ENCODE results near the gene CPNE2. TPM values are rescaled to one million over a fixed set of nuclear protein-coding genes. Genes with fewer than 3 reads are reported as not detected.
A peak's percentile ranks its signal among the peaks of the same experiment; 100 is the strongest.

The CPNE2 gene
- total RNA-seq, 1 experiment from 2014 or later = 14.5 TPM

DNA sequence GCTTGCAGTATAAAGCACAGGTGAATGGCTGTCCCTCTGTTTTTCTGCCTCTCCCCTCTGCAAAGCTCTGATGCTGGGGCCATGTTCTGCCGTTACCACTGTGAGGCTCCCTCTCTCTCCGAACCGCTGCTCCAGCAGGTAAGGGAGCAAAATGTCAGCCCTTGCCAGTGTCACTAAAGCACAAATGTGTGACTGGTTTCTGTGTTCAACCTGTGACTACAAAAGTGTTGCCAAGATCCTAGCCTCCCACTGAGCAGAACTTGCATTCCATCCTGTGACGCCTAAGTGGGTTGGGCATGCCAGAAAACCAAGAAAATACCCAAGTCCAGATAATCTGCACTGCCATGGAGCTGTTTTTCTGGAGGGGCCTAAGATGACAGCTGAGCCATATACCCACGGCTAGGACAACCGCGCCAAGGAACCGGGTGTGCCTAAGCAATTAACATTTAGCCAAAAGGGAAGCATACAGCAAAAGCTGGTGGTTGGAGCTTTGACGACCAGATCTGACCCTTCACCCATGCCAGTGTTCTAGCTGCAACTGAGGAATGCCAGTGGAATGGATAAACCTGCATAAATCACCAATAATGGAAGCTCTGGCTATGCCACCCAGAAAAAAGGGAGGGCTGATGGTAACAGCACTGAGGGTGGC, 58.4 kb downstream of the CPNE2 start:
- Mint-ChIP-seq H3K27me3 (ENCODE audit: unreplicated experiment) (no peaks in the 10 kb centered on the region), H3K36me3 (ENCODE audit: insufficient read depth, unreplicated experiment) (peaks cover 16% of the 10 kb centered on the region), H3K9me3 (ENCODE audit: low read depth, unreplicated experiment) (no peaks in the 10 kb centered on the region), H3K4me1 (ENCODE audit: low read depth, unreplicated experiment) (no peaks in the 10 kb centered on the region), H3K27ac (ENCODE audit: unreplicated experiment) (no peak overlapping the region), H3K4me3 (ENCODE audit: low read depth, unreplicated experiment) (no peak overlapping the region)
- CTCF ChIA-PET = interaction anchor here (0.6 kb wide), 1 partner anchor 35 kb away, joined by 3 read pairs; the partner anchor contains the start of gene PSME3IP1
- TF ChIP-seq, protein P1, sequence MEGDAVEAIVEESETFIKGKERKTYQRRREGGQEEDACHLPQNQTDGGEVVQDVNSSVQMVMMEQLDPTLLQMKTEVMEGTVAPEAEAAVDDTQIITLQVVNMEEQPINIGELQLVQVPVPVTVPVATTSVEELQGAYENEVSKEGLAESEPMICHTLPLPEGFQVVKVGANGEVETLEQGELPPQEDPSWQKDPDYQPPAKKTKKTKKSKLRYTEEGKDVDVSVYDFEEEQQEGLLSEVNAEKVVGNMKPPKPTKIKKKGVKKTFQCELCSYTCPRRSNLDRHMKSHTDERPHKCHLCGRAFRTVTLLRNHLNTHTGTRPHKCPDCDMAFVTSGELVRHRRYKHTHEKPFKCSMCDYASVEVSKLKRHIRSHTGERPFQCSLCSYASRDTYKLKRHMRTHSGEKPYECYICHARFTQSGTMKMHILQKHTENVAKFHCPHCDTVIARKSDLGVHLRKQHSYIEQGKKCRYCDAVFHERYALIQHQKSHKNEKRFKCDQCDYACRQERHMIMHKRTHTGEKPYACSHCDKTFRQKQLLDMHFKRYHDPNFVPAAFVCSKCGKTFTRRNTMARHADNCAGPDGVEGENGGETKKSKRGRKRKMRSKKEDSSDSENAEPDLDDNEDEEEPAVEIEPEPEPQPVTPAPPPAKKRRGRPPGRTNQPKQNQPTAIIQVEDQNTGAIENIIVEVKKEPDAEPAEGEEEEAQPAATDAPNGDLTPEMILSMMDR (IDR thresholded peaks at IDR 0.05; ENCODE audit: unreplicated experiment) = no peak
- DNase-seq = no peak
- intact Hi-C loops (cut with micrococcal nuclease; ENCODE audit: unreplicated experiment) = no loop called here
- BruUV-seq (replicated peaks) = no TSS peak

DNA sequence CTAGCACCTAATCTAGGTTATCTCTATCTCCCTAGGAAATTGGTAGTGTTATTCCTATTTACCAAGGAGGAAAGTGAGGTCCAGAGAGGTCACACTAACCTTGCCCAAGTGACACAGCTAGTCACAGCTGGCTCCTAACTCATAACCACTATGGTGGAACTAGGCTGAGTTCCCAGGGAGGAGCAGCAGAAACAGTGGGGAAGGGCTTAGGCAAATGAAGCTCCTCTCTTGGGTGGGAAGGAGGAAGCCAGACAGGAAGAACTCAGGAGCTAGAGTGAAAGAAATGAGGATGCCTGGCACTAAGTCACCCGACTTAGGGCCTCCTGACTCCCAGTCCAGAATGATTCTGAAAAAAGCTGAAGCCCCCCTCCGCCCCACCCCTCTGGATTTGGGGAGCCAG, 59.0 kb downstream of the CPNE2 start:
- Mint-ChIP-seq H3K9me3 (ENCODE audit: low read depth, unreplicated experiment) (no peaks in the 10 kb centered on the region), H3K27ac (ENCODE audit: unreplicated experiment) (no peak overlapping the region)
- intact Hi-C loops (cut with micrococcal nuclease; ENCODE audit: unreplicated experiment) = no loop called here

DNA sequence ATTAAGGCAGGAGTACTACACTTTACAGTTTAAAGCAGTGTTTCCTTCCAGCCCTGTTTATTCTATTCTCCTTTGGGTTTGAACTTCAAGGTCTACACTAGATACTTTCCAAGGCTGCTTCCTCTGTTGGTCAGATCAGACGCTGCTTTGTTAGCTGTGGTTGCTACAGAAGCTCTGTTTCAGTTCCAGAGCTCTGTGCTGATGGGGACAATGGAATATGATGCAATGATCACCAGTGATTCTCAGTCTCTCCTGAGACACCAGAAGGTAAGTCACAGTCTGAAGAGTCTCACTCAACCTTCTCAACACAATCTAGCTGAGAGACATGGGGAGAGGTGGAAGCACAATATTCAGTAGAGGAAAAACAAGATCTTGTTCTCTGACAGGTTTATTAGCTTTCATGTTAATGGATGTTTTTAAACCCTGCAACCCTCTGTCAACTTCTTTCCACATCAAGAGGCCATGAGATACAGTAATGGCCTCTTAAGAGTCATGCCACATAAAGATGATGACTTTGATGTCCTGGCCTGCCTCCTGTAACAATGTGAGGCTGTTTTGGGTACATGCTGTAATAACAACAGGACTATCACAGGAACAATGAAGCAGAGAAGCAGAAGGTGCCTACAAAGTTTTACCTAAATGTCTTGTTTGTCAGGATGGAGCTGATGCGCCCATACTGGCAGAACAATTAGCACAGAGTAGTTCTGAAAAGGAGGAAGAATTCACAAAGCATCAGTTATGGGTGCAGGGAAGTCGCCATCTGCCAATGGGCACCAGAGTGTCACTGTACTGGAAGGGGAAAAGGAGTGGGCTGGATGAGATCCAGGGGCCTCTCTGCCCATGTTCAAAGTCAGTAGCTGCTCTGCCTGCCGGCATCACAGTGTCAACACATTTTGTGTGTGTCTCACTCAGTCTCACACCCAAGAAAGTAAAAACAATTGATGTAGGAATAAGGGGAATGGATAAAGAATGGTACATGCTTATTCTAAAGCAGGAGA, 60.0 kb downstream of the CPNE2 start:
- Mint-ChIP-seq H3K4me3 (ENCODE audit: low read depth, unreplicated experiment) (no peak overlapping the region), H3K27me3 (ENCODE audit: unreplicated experiment) (no peaks in the 10 kb centered on the region), H3K9me3 (ENCODE audit: low read depth, unreplicated experiment) (no peaks in the 10 kb centered on the region), H3K4me1 (ENCODE audit: low read depth, unreplicated experiment) (no peaks in the 10 kb centered on the region), H3K36me3 (ENCODE audit: insufficient read depth, unreplicated experiment) (peaks cover 23% of the 10 kb centered on the region), H3K27ac (ENCODE audit: unreplicated experiment) (no peak overlapping the region)
- CTCF ChIA-PET = interaction anchor here (0.7 kb wide), 1 partner anchor 49 kb away, joined by 5 read pairs; no protein-coding TSS in a partner anchor
- TF ChIP-seq, protein P1 (IDR thresholded peaks at IDR 0.05; ENCODE audit: unreplicated experiment) = no peak
- DNase-seq = no peak
- BruUV-seq (replicated peaks) = no TSS peak
- intact Hi-C loops (cut with micrococcal nuclease; ENCODE audit: unreplicated experiment) = no loop called here

More for the DNA sequence above, 59.0 kb downstream of the CPNE2 start:
- H3K36me3 Mint-ChIP-seq (ENCODE audit: insufficient read depth, unreplicated experiment) = peaks cover 16% of the 10 kb centered on the region
- BruUV-seq (replicated peaks) = no TSS peak
- H3K27me3 Mint-ChIP-seq (ENCODE audit: unreplicated experiment) = no peaks in the 10 kb centered on the region
- H3K4me1 Mint-ChIP-seq (ENCODE audit: low read depth, unreplicated experiment) = no peaks in the 10 kb centered on the region
- CTCF ChIA-PET = interaction anchor here (0.7 kb wide), 1 partner anchor 48 kb away, joined by 5 read pairs; no protein-coding TSS in a partner anchor
- DNase-seq = no peak
- TF ChIP-seq, protein P1 (IDR thresholded peaks at IDR 0.05; ENCODE audit: unreplicated experiment) = no peak
- H3K4me3 Mint-ChIP-seq (ENCODE audit: low read depth, unreplicated experiment) = no peak overlapping the region

DNA sequence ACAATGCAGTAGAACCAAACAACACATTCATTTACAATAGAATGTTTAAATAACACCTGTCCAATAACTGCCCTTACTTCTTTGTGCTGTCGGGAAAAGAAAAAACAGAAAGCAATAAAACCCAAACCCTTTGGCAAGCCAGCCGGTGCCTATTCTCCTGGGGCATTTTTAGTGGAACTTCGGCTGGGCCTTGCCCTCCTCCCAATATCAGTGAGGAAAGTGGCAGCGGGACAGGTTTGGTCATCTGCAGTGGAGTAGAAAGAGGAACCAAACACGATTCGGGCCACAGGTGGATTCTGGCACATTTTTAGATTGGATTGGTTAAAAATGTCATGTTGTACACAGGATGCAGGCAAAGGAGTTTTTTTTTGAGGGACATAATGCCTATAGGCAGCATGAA, 61.5 kb downstream of the CPNE2 start:
- Mint-ChIP-seq H3K4me3 (ENCODE audit: low read depth, unreplicated experiment) (no peak overlapping the region), H3K27ac (ENCODE audit: unreplicated experiment) (no peak overlapping the region), H3K27me3 (ENCODE audit: unreplicated experiment) (no peaks in the 10 kb centered on the region), H3K36me3 (ENCODE audit: insufficient read depth, unreplicated experiment) (peaks cover 24% of the 10 kb centered on the region), H3K4me1 (ENCODE audit: low read depth, unreplicated experiment) (no peaks in the 10 kb centered on the region), H3K9me3 (ENCODE audit: low read depth, unreplicated experiment) (no peaks in the 10 kb centered on the region)
- BruUV-seq (replicated peaks) = TSS peak; percentile 79
- DNase-seq = no peak
- TF ChIP-seq, protein P1 (IDR thresholded peaks at IDR 0.05; ENCODE audit: unreplicated experiment) = no peak
- CTCF ChIA-PET = no interaction called here
- intact Hi-C loops (cut with micrococcal nuclease; ENCODE audit: unreplicated experiment) = no loop called here
